Osteoblast (primary cell): ENCODE results near the gene MADD. TPM values are rescaled to one million over a fixed set of nuclear protein-coding genes. Genes with fewer than 3 reads are reported as not detected.

Experiments used
- DNase-seq: peaks from one replicate; pipeline ENCODE4 v3.0.0; 2011; ENCODE audit warnings: low spot score, mixed read lengths; ENCODE audit not compliant: insufficient read length; ENCODE audit errors: missing footprints
- H2AFZ ChIP-seq: 2 replicates; pipeline ENCODE4 v1.6.0; 2011; ENCODE audit warnings: mild to moderate bottlenecking, low read length
- H3K27ac ChIP-seq: 2 replicates; pipeline ENCODE4 v1.5.1; 2011; ENCODE audit warnings: mild to moderate bottlenecking, low read depth, low read length, moderate library complexity
- H3K27me3 ChIP-seq: 2 replicates; pipeline ENCODE4 v1.6.0; 2012; ENCODE audit warnings: mild to moderate bottlenecking, control low read depth, inconsistent platforms, low read length, moderate library complexity; ENCODE audit not compliant: insufficient read depth
- H3K36me3 ChIP-seq: 2 replicates; pipeline ENCODE4 v1.5.1; 2011; ENCODE audit warnings: mild to moderate bottlenecking, low read length, control low read depth, moderate library complexity; ENCODE audit not compliant: insufficient read depth
- H3K4me1 ChIP-seq: 2 replicates; pipeline ENCODE4 v1.5.1; 2011; ENCODE audit warnings: mild to moderate bottlenecking, low read length, control low read depth, moderate library complexity; ENCODE audit not compliant: insufficient read depth
- H3K4me2 ChIP-seq: 2 replicates; pipeline ENCODE4 v1.6.0; 2011; ENCODE audit warnings: mild to moderate bottlenecking, low read length; ENCODE audit not compliant: insufficient read depth
- H3K4me3 ChIP-seq: fragments of 200-600 bp; sonication (generic); 3 replicates; pipeline ENCODE4 v1.5.1; 2012; ENCODE audit warnings: mild to moderate bottlenecking, low read length, inconsistent platforms; ENCODE audit not compliant: insufficient read depth
- H3K79me2 ChIP-seq: 2 replicates; pipeline ENCODE4 v1.6.0; 2012; ENCODE audit warnings: mild to moderate bottlenecking, low read length, control low read depth, inconsistent platforms; ENCODE audit not compliant: insufficient read depth
- H3K9me3 ChIP-seq: 2 replicates; pipeline ENCODE4 v1.5.1; 2011; ENCODE audit warnings: low read depth, low read length, control low read depth
- H4K20me1 ChIP-seq: 2 replicates; pipeline ENCODE4 v1.6.0; 2012; ENCODE audit warnings: mild to moderate bottlenecking, low read length, control low read depth; ENCODE audit not compliant: insufficient read depth
- total RNA-seq: library from RNA; depleted of rRNA; stranded (reverse); fragments of >200 nt; gene quantifications from 2 replicates; pipeline ENCODE4 v1.2.3, GENCODE V29; 2012
- TF ChIP-seq, protein P1 (sequence below): IDR thresholded peaks from 2 replicates; pipeline ENCODE4 v1.5.1; 2011; ENCODE audit warnings: mild to moderate bottlenecking, low read depth, low read length, moderate library complexity; ENCODE audit errors: extremely low read depth

The MADD gene
- total RNA-seq, 1 donor, result 21.7 TPM

DNA sequence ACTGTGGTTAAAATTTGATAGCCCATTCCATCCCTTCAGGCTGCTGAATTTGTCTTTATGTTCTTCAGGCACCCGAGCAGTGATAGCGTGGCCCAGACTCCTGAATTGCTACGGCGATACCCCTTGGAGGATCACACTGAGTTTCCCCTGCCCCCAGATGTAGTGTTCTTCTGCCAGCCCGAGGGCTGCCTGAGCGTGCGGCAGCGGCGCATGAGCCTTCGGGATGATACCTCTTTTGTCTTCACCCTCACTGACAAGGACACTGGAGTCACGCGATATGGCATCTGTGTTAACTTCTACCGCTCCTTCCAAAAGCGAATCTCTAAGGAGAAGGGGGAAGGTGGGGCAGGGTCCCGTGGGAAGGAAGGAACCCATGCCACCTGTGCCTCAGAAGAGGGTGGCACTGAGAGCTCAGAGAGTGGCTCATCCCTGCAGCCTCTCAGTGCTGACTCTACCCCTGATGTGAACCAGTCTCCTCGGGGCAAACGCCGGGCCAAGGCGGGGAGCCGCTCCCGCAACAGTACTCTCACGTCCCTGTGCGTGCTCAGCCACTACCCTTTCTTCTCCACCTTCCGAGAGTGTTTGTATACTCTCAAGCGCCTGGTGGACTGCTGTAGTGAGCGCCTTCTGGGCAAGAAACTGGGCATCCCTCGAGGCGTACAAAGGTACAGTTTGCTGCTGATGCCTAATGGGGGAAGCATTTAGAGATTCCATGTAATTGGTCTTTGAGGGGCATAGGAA is 4.7 kb downstream of the MADD start:
- Histone ChIP-seq H3K79me2 (peaks cover 52% of the 10 kb centered on the region), H4K20me1 (peaks cover 45% of the 10 kb centered on the region), H3K4me3 (no peak overlapping the region), H3K4me2 (no peak overlapping the region), H3K27ac (no peak overlapping the region), H2AFZ (no peak overlapping the region), H3K9me3 (no peaks in the 10 kb centered on the region), H3K27me3 (no peaks in the 10 kb centered on the region), H3K4me1 (peaks cover 9% of the 10 kb centered on the region), H3K36me3 (peaks cover 50% of the 10 kb centered on the region)
- no peak for DNase-seq
- TF ChIP-seq, protein P1, sequence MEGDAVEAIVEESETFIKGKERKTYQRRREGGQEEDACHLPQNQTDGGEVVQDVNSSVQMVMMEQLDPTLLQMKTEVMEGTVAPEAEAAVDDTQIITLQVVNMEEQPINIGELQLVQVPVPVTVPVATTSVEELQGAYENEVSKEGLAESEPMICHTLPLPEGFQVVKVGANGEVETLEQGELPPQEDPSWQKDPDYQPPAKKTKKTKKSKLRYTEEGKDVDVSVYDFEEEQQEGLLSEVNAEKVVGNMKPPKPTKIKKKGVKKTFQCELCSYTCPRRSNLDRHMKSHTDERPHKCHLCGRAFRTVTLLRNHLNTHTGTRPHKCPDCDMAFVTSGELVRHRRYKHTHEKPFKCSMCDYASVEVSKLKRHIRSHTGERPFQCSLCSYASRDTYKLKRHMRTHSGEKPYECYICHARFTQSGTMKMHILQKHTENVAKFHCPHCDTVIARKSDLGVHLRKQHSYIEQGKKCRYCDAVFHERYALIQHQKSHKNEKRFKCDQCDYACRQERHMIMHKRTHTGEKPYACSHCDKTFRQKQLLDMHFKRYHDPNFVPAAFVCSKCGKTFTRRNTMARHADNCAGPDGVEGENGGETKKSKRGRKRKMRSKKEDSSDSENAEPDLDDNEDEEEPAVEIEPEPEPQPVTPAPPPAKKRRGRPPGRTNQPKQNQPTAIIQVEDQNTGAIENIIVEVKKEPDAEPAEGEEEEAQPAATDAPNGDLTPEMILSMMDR, result no peak

GRCh38 chr11:47276923-47277322 is 7.0 kb downstream of the MADD start:
- Histone ChIP-seq H4K20me1 (peaks cover 30% of the 10 kb centered on the region), H3K4me3 (no peak overlapping the region), H3K4me2 (no peak overlapping the region), H3K9me3 (no peaks in the 10 kb centered on the region), H3K4me1 (no peaks in the 10 kb centered on the region), H3K27ac (no peak overlapping the region), H2AFZ (no peak overlapping the region), H3K27me3 (no peaks in the 10 kb centered on the region), H3K36me3 (peaks cover 65% of the 10 kb centered on the region), H3K79me2 (peaks cover 36% of the 10 kb centered on the region)
- no peak for DNase-seq
- TF ChIP-seq, protein P1, result no peak

DNA sequence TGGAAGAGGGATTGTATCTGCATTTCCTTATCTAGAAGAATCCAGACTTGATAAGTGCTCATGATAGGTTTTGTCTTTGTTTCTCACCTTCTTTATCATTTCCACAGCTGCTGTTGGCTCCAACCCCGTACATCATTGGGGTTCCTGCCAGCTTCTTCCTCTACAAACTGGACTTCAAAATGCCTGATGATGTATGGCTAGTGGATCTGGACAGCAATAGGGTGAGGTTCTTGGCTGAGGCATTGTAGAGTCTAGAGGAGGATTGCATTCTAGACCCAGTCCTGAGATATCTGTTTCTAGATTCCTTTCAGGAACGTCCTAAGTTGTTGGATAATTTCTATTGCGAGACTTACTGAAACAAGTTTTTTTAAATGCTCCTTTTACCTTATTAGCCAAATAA is 8.1 kb downstream of the MADD start:
- H3K9me3 ChIP-seq, result no peaks in the 10 kb centered on the region
- peaks cover 19% of the 10 kb centered on the region for H4K20me1 ChIP-seq
- no peak overlapping the region for H3K4me2 ChIP-seq
- H3K79me2 ChIP-seq, result peaks cover 25% of the 10 kb centered on the region
- H3K4me3 ChIP-seq, result no peak overlapping the region
- TF ChIP-seq, protein P1, result no peak
- H2AFZ ChIP-seq, result no peak overlapping the region
- DNase-seq, result no peak
- H3K27me3 ChIP-seq, result no peaks in the 10 kb centered on the region
- H3K27ac ChIP-seq, result no peak overlapping the region
- no peaks in the 10 kb centered on the region for H3K4me1 ChIP-seq
- H3K36me3 ChIP-seq, result peaks cover 74% of the 10 kb centered on the region

- Histone ChIP-seq H3K27ac (no peak overlapping the region), H3K27me3 (no peaks in the 10 kb centered on the region), H3K4me2 (no peak overlapping the region), H3K4me1 (no peaks in the 10 kb centered on the region), H3K9me3 (no peaks in the 10 kb centered on the region), H4K20me1 (peaks cover 13% of the 10 kb centered on the region), H3K36me3 (peaks cover 75% of the 10 kb centered on the region), H3K79me2 (peaks cover 19% of the 10 kb centered on the region), H2AFZ (no peak overlapping the region), H3K4me3 (no peak overlapping the region)
- TF ChIP-seq, protein P1, result no peak
- no peak for DNase-seq
Observed at GRCh38 chr11:47278769-47279168, 8.8 kb downstream of the MADD start.
